Lung (tissue), 12 donors: ENCODE measurements around the gene IL13RA2. TPM values are rescaled to one million over a fixed set of nuclear protein-coding genes. Genes with fewer than 3 reads are reported as not detected.

Experiments used
- ATAC-seq: fragments of 200-7000 bp; cut with Tn5 transposase; one replicate; pipeline ENCODE4 v1.9.1; 2020; ENCODE audit warnings: moderate number of reproducible peaks; ENCODE audit not compliant: insufficient read depth, low FRiP score
- DNase-seq, 3 donors: peaks; one replicate each; pipeline ENCODE4 v3.0.0-alpha.2; 2013 to 2017
- H3K27ac ChIP-seq, 2 donors: one replicate each; pipeline ENCODE4 v1.5.1; 2013; ENCODE audit warnings: mild to moderate bottlenecking in 2 of 2, moderate library complexity in 2 of 2, control low read depth in 1 of 2, inconsistent platforms in 1 of 2, low read depth in 1 of 2, low read length in 1 of 2
- H3K27me3 ChIP-seq, 3 donors: one replicate each; pipeline ENCODE4 v1.5.1; 2013; ENCODE audit warnings: low read length in 2 of 3; ENCODE audit not compliant: control insufficient read depth in 3 of 3, insufficient read depth in 3 of 3
- H3K36me3 ChIP-seq, 4 donors: one replicate each; pipeline ENCODE4 v1.5.1; 2013; ENCODE audit warnings: low read length in 4 of 4, mild to moderate bottlenecking in 1 of 4, moderate library complexity in 1 of 4; ENCODE audit not compliant: control insufficient read depth in 4 of 4, insufficient read depth in 4 of 4
- H3K4me1 ChIP-seq, 5 donors: one replicate each; pipeline ENCODE4 v1.5.1; 2013; ENCODE audit warnings: low read length in 5 of 5, mild to moderate bottlenecking in 2 of 5, moderate library complexity in 1 of 5; ENCODE audit not compliant: control insufficient read depth in 5 of 5, insufficient read depth in 5 of 5
- H3K4me3 ChIP-seq: one replicate; pipeline ENCODE4 v1.5.1; 2013; ENCODE audit warnings: mild to moderate bottlenecking, control low read depth, moderate library complexity
- H3K9ac ChIP-seq, 2 donors: one replicate each; pipeline ENCODE4 v1.5.1; 2013; ENCODE audit warnings: low read length in 2 of 2, control low read depth in 1 of 2; ENCODE audit not compliant: insufficient read depth in 1 of 2
- H3K9me3 ChIP-seq, 4 donors: one replicate each; pipeline ENCODE4 v1.5.1; 2013; ENCODE audit warnings: low read length in 3 of 4, mild to moderate bottlenecking in 1 of 4, moderate library complexity in 1 of 4; ENCODE audit not compliant: control insufficient read depth in 4 of 4, insufficient read depth in 3 of 4
- CTCF ChIP-seq: IDR thresholded peaks from 2 replicates; pipeline ENCODE4 v1.5.1; 2012; ENCODE audit warnings: mild to moderate bottlenecking; ENCODE audit errors: control extremely low read depth, extremely low read depth
- WGBS, 2 donors: extraction: QIAGEN DNeasy Blood & Tissue Kit; methylation state at CpG; one replicate each; pipeline ENCODE4 v1.1.7; 2013; 5-methylcytosine and 5-hydroxymethylcytosine counted together
- polyA plus RNA-seq, 2 donors: library from polyadenylated mRNA; stranded (reverse); fragments of 200-250 nt; gene quantifications; one replicate each; pipeline ENCODE4 v1.2.1, GENCODE V29; 2013
- total RNA-seq, 2 donors: library from RNA; depleted of rRNA in 1 of 2; stranded (reverse); fragments of >200 nt in 1 of 2; gene quantifications; one replicate each; pipeline ENCODE4 v1.2.1, GENCODE V29; 2014 to 2021
- donor health status: control.
- donor health status: control.
- donor health status: Bipolar disorder and iron deficiency.
- donor health status: healthy.
- donor health status: DM: yes; HTN: yes; CAD: no.

Gene IL13RA2
- total and polyA plus RNA-seq, 4 donors = 0.71 to 4.4 (median 3.0) TPM

GRCh38 chrX:114999906-115000305 lies 17.5 kb downstream of the IL13RA2 start:
- peaks cover 0 to 4% (median 1%) of the 10 kb centered on the region in 4 donors for H3K9me3 ChIP-seq
- DNase-seq = no peak

GRCh38 chrX:114997779-114998178 lies 19.6 kb downstream of the IL13RA2 start:
- 43 to 83% methylated on average over 2 of the region's 2 CpGs for WGBS, 2 donors

More at GRCh38 chrX:114999906-115000305, 17.5 kb downstream of the IL13RA2 start:
- no peak for TF ChIP-seq CTCF
- Histone ChIP-seq H3K9ac (no peak overlapping the region), H3K4me3 (no peak overlapping the region), H3K27ac (no peak overlapping the region), H3K36me3 (no peaks in the 10 kb centered on the region), H3K4me1 (no peaks in the 10 kb centered on the region), H3K27me3 (peaks cover 3 to 29% (median 15%) of the 10 kb centered on the region in 3 donors)
- WGBS, 2 donors = 78 to 95% methylated on average over 6 of the region's 6 CpGs
- no peak for ATAC-seq

GRCh38 chrX:114985967-114986592 lies 31.3 kb downstream of the IL13RA2 start:
- WGBS, 2 donors = 55 to 61% methylated on average over 5 of the region's 5 CpGs
- Histone ChIP-seq H3K27ac (no peak overlapping the region), H3K9me3 (peaks cover 0 to 1% (median 0%) of the 10 kb centered on the region in 4 donors), H3K4me1 (no peaks in the 10 kb centered on the region), H3K9ac (no peak overlapping the region), H3K27me3 (peaks cover 0 to 50% (median 4%) of the 10 kb centered on the region in 3 donors), H3K36me3 (no peaks in the 10 kb centered on the region), H3K4me3 (no peak overlapping the region)
- DNase-seq (no peak), ATAC-seq (no peak)
- TF ChIP-seq CTCF = no peak

More at GRCh38 chrX:114997779-114998178, 19.6 kb downstream of the IL13RA2 start:
- H3K9ac ChIP-seq = no peak overlapping the region
- no peak for DNase-seq
- H3K27me3 ChIP-seq = peaks cover 3 to 35% (median 15%) of the 10 kb centered on the region in 3 donors
- peaks cover 0 to 4% (median 1%) of the 10 kb centered on the region in 4 donors for H3K9me3 ChIP-seq
- no peak overlapping the region for H3K27ac ChIP-seq
- H3K36me3 ChIP-seq = no peaks in the 10 kb centered on the region
- ATAC-seq = no peak
- H3K4me1 ChIP-seq = no peaks in the 10 kb centered on the region
- no peak for TF ChIP-seq CTCF
- H3K4me3 ChIP-seq = no peak overlapping the region

- DNase-seq (no peak), ATAC-seq (no peak)
- Histone ChIP-seq H3K9ac (no peak overlapping the region), H3K27me3 (peaks cover 0 to 41% (median 8%) of the 10 kb centered on the region in 3 donors), H3K27ac (no peak overlapping the region), H3K9me3 (no peaks in the 10 kb centered on the region), H3K4me3 (no peak overlapping the region), H3K36me3 (no peaks in the 10 kb centered on the region), H3K4me1 (no peaks in the 10 kb centered on the region)
- TF ChIP-seq CTCF = no peak
- WGBS, 2 donors = 76 to 84% methylated on average over 2 of the region's 2 CpGs
Observed at GRCh38 chrX:114976292-114976691, 41.1 kb downstream of the IL13RA2 start.
